Stimulated activated CD8-positive, alpha-beta memory T cell treated with anti-CD3 and anti-CD28 coated beads, Interleukin-12 subunit alpha, Interleukin-12 subunit beta, amount 100 ng/mL, for 24 hours (primary cell): ENCODE measurements around the gene B3GNT2.
"Not testable (repeated sequence)": the region's sequence is repeated elsewhere in the genome, so short reads cannot be mapped to it uniquely, and the experiment has no call there.

Experiments used
- DNase-seq: peaks from one replicate; pipeline ENCODE4 v3.0.0-alpha.2; 2020; ENCODE audit errors: extremely low read depth

The B3GNT2 gene

GRCh38 chr2:62185475-62186155 lies 10.3 kb upstream of the B3GNT2 start:
- DNase-seq: no peak

- DNase-seq: no peak
Observed at GRCh38 chr2:62186156-62186905, 9.6 kb upstream of the B3GNT2 start.

GRCh38 chr2:62187246-62187645 lies 8.7 kb upstream of the B3GNT2 start:
- DNase-seq: no peak

GRCh38 chr2:62188416-62188815 lies 7.5 kb upstream of the B3GNT2 start:
- no peak for DNase-seq

- no peak for DNase-seq
Observed at GRCh38 chr2:62189196-62189595, 6.7 kb upstream of the B3GNT2 start.

GRCh38 chr2:62192811-62193210 lies 3.1 kb upstream of the B3GNT2 start:
- DNase-seq: no peak

- no peak for DNase-seq
Observed at GRCh38 chr2:62194558-62195420, 1.1 kb upstream of the B3GNT2 start.

GRCh38 chr2:62196278-62196901 lies 475 bp downstream of the B3GNT2 start:
- DNase-seq: peak; percentile 25

GRCh38 chr2:62197011-62197924 lies 1.4 kb downstream of the B3GNT2 start:
- DNase-seq: no peak

- no peak for DNase-seq
Observed at GRCh38 chr2:62197925-62198633, 2.2 kb downstream of the B3GNT2 start.

GRCh38 chr2:62198854-62199253 lies 2.9 kb downstream of the B3GNT2 start:
- DNase-seq: not testable (repeated sequence)

GRCh38 chr2:62199392-62200125 lies 3.6 kb downstream of the B3GNT2 start:
- DNase-seq: no peak

- no peak for DNase-seq
Observed at GRCh38 chr2:62200291-62200841, 4.5 kb downstream of the B3GNT2 start.

GRCh38 chr2:62200868-62201267 lies 5.0 kb downstream of the B3GNT2 start:
- DNase-seq: no peak

- no peak for DNase-seq
Observed at GRCh38 chr2:62201307-62201706, 5.4 kb downstream of the B3GNT2 start.

GRCh38 chr2:62202019-62202722 lies 6.3 kb downstream of the B3GNT2 start:
- no peak for DNase-seq

- no peak for DNase-seq
Observed at GRCh38 chr2:62202729-62203128, 6.8 kb downstream of the B3GNT2 start.

GRCh38 chr2:62203459-62203858 lies 7.5 kb downstream of the B3GNT2 start:
- DNase-seq: no peak
